ENCODE results near the gene SYCP2.

The SYCP2 gene, protein sequence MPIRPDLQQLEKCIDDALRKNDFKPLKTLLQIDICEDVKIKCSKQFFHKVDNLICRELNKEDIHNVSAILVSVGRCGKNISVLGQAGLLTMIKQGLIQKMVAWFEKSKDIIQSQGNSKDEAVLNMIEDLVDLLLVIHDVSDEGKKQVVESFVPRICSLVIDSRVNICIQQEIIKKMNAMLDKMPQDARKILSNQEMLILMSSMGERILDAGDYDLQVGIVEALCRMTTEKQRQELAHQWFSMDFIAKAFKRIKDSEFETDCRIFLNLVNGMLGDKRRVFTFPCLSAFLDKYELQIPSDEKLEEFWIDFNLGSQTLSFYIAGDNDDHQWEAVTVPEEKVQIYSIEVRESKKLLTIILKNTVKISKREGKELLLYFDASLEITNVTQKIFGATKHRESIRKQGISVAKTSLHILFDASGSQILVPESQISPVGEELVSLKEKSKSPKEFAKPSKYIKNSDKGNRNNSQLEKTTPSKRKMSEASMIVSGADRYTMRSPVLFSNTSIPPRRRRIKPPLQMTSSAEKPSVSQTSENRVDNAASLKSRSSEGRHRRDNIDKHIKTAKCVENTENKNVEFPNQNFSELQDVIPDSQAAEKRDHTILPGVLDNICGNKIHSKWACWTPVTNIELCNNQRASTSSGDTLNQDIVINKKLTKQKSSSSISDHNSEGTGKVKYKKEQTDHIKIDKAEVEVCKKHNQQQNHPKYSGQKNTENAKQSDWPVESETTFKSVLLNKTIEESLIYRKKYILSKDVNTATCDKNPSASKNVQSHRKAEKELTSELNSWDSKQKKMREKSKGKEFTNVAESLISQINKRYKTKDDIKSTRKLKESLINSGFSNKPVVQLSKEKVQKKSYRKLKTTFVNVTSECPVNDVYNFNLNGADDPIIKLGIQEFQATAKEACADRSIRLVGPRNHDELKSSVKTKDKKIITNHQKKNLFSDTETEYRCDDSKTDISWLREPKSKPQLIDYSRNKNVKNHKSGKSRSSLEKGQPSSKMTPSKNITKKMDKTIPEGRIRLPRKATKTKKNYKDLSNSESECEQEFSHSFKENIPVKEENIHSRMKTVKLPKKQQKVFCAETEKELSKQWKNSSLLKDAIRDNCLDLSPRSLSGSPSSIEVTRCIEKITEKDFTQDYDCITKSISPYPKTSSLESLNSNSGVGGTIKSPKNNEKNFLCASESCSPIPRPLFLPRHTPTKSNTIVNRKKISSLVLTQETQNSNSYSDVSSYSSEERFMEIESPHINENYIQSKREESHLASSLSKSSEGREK (N-terminal part only)

DNA sequence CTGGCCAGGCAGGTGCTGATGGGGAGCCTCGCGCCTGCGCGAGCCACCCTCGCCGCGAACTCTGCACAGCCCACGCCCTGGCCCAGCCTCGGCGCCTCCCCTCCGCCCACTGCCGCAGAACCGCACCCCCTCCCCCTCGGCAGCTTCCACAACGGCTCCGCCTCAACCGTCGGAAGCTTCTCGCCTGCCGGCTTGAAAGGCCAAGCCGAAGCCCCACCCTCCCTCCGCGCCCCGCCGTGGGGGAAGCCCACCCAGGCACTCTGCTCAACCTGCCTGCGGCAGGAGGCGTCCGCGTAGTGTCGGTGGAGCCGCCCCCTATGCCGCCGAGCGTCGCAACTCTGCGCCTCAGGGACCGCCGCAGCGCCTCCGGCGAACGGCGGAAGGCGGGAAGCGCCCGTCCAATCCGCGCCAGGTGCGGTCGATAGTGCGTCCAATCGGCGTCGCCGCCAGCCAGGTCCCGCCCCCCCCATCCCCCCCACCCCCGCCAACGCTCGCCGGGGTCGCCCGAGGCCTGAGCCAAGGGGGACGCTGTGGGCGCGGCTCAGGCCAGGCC, at the start of gene SYCP2:
Gene SYCP2, minus strand, starts transcription at position 342 of the 553 bp plus-strand sequence. CDS start 11,224 bp downstream, outside the sequence.
- Histone ChIP-seq H3K79me2 (ENCODE audit: low read length) (no peaks in the 10 kb centered on the region), H3K27ac (ENCODE audit: low read length) (no peak within 1 kb of the TSS), H3K36me3 (replicated peaks; ENCODE audit: low read depth, low read length) (no peaks in the 10 kb centered on the region), H3K4me3 (ENCODE audit: low read length) (no peak within 1 kb of the TSS), H3K27me3 (ENCODE audit: low read depth, low read length) (no peaks in the 10 kb centered on the region), H3K4me1 (ENCODE audit: low read length) (no peaks in the 10 kb centered on the region), H3K9me3 (ENCODE audit: insufficient read depth, low read length) (no peaks in the 10 kb centered on the region), H3K4me2 (ENCODE audit: low read length) (no peak within 1 kb of the TSS), H4K20me1 (ENCODE audit: insufficient read depth, low read length) (no peaks in the 10 kb centered on the region), H2AFZ (ENCODE audit: low read depth, low read length) (no peak within 1 kb of the TSS), H3K9ac (ENCODE audit: low read length) (no peak within 1 kb of the TSS)
- TF ChIP-seq, protein P1, sequence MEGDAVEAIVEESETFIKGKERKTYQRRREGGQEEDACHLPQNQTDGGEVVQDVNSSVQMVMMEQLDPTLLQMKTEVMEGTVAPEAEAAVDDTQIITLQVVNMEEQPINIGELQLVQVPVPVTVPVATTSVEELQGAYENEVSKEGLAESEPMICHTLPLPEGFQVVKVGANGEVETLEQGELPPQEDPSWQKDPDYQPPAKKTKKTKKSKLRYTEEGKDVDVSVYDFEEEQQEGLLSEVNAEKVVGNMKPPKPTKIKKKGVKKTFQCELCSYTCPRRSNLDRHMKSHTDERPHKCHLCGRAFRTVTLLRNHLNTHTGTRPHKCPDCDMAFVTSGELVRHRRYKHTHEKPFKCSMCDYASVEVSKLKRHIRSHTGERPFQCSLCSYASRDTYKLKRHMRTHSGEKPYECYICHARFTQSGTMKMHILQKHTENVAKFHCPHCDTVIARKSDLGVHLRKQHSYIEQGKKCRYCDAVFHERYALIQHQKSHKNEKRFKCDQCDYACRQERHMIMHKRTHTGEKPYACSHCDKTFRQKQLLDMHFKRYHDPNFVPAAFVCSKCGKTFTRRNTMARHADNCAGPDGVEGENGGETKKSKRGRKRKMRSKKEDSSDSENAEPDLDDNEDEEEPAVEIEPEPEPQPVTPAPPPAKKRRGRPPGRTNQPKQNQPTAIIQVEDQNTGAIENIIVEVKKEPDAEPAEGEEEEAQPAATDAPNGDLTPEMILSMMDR (IDR thresholded peaks at IDR 0.05; ENCODE audit: low read depth, low read length), result no peak
- no peak for TF ChIP-seq EZH2phosphoT487 (IDR thresholded peaks at IDR 0.05; ENCODE audit: low read depth)

DNA sequence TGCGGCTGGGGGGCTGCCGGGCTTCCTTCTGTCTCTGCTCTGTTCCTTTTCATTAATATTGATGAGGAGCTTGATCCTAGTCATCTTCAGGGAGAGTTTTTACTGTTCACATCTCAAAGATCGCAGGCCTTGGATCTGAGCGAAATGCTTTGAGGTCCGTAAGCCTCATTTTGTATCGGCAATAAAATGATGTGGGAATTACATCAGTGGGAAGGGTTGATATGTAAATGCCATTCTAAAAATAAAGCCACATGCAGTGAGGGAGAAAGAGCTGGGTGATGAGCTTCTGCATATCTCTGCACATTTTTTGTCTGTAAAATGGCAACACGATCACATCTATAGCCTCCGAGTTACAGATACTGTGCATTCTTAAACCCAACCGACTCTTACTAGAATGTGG, 49.6 kb upstream of the SYCP2 start:
- Histone ChIP-seq H3K4me2 (ENCODE audit: low read length) (no peak overlapping the region), H3K4me1 (ENCODE audit: low read length) (no peaks in the 10 kb centered on the region)
- no peak for TF ChIP-seq EZH2phosphoT487 (IDR thresholded peaks at IDR 0.05; ENCODE audit: low read depth)
- TF ChIP-seq, protein P1 (IDR thresholded peaks at IDR 0.05; ENCODE audit: low read depth, low read length), result no peak

DNA sequence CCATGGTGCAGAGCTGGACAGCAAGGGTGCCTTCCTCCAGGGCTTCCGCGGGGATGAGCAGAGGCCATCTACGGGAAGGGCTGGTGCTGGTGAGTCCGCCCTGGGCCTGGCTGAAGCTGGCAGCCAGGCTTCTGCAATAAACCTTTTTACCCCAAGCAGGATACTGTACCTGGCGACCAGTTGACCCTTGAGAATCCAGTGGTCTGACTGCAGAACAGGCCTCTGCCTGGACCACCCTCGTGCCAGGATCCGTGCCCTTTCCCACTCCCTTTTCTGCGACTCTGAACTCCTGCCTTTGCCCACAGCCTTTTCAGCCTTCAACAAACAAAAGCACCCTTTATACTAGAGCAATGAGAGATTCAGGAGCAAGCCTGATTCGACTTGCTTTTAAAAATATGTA, 43.6 kb upstream of the SYCP2 start:
- Histone ChIP-seq H3K27ac (ENCODE audit: low read length) (no peak overlapping the region), H3K4me1 (ENCODE audit: low read length) (no peaks in the 10 kb centered on the region), H3K36me3 (replicated peaks; ENCODE audit: low read depth, low read length) (no peaks in the 10 kb centered on the region), H3K4me3 (ENCODE audit: low read length) (no peak overlapping the region), H3K79me2 (ENCODE audit: low read length) (no peaks in the 10 kb centered on the region), H4K20me1 (ENCODE audit: insufficient read depth, low read length) (no peaks in the 10 kb centered on the region), H2AFZ (ENCODE audit: low read depth, low read length) (no peak overlapping the region), H3K4me2 (ENCODE audit: low read length) (no peak overlapping the region), H3K27me3 (ENCODE audit: low read depth, low read length) (no peaks in the 10 kb centered on the region), H3K9ac (ENCODE audit: low read length) (no peak overlapping the region), H3K9me3 (ENCODE audit: insufficient read depth, low read length) (no peaks in the 10 kb centered on the region)
- TF ChIP-seq EZH2phosphoT487 (IDR thresholded peaks at IDR 0.05; ENCODE audit: low read depth), result no peak
- TF ChIP-seq, protein P1 (IDR thresholded peaks at IDR 0.05; ENCODE audit: low read depth, low read length), result no peak

More for the DNA sequence above, 49.6 kb upstream of the SYCP2 start:
- Histone ChIP-seq H2AFZ (ENCODE audit: low read depth, low read length) (no peak overlapping the region), H3K4me3 (ENCODE audit: low read length) (no peak overlapping the region), H3K9ac (ENCODE audit: low read length) (no peak overlapping the region), H3K27ac (ENCODE audit: low read length) (no peak overlapping the region), H3K27me3 (ENCODE audit: low read depth, low read length) (no peaks in the 10 kb centered on the region), H4K20me1 (ENCODE audit: insufficient read depth, low read length) (no peaks in the 10 kb centered on the region), H3K79me2 (ENCODE audit: low read length) (no peaks in the 10 kb centered on the region), H3K36me3 (replicated peaks; ENCODE audit: low read depth, low read length) (no peaks in the 10 kb centered on the region), H3K9me3 (ENCODE audit: insufficient read depth, low read length) (no peaks in the 10 kb centered on the region)
